ENCODE results near the gene ZFP69. TPM values are rescaled to one million over a fixed set of nuclear protein-coding genes. Genes with fewer than 3 reads are reported as not detected.
A peak's percentile ranks its signal among the peaks of the same experiment; 100 is the strongest.

Gene ZFP69
- 1 to 10 TPM; 2.6 to 3.7 (median 2.7) TPM for total RNA-seq

GRCh38 chr1:40476924-40477677 is at the start of gene ZFP69:
TSS of gene ZFP69 (plus strand) at chr1:40477290. CDS start at chr1:40479362, 2,072 bp downstream.
- peaks cover 24% of the 10 kb centered on the region for H3K36me3 Mint-ChIP-seq (ENCODE audit: insufficient read depth)
- peak; percentile 87 to 93 for ATAC-seq
- H3K27me3 Mint-ChIP-seq (ENCODE audit: low read depth): no peaks in the 10 kb centered on the region
- peak; percentile 66 for DNase-seq
- peak within 1 kb of the TSS; percentile 82 for H3K4me3 Mint-ChIP-seq
- peaks cover 19% of the 10 kb centered on the region for H3K4me1 Mint-ChIP-seq (ENCODE audit: low read depth)
- H3K9me3 Mint-ChIP-seq: peaks cover 26% of the 10 kb centered on the region

DNA sequence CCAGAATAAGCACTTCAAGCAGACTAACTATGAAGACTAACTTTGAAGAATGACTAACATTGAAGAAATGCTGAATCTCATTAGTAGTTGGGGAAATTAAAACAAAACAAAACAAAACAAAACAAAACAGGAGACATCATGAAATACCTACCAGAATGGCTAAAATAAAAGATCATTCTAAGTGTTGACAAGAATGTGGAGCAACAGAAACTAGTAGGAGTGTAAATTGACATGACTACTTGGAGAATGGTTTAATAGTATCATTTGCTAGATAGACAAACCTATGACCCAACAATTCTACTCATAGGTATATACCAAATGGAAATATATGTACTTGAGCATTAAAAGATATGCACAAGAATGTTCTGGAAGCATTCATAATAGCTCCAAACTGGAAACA is 45.7 kb upstream of the ZFP69 start:
- DNase-seq (no peak), ATAC-seq (no peak)
- no peaks in the 10 kb centered on the region for H3K4me1 Mint-ChIP-seq (ENCODE audit: low read depth)
- H3K27me3 Mint-ChIP-seq (ENCODE audit: low read depth): no peaks in the 10 kb centered on the region
- H3K36me3 Mint-ChIP-seq (ENCODE audit: insufficient read depth): no peaks in the 10 kb centered on the region
- H3K9me3 Mint-ChIP-seq: no peaks in the 10 kb centered on the region
- H3K4me3 Mint-ChIP-seq: no peak overlapping the region

GRCh38 chr1:40432644-40433390 is 44.3 kb upstream of the ZFP69 start:
- no peaks in the 10 kb centered on the region for H3K4me1 Mint-ChIP-seq (ENCODE audit: low read depth)

DNA sequence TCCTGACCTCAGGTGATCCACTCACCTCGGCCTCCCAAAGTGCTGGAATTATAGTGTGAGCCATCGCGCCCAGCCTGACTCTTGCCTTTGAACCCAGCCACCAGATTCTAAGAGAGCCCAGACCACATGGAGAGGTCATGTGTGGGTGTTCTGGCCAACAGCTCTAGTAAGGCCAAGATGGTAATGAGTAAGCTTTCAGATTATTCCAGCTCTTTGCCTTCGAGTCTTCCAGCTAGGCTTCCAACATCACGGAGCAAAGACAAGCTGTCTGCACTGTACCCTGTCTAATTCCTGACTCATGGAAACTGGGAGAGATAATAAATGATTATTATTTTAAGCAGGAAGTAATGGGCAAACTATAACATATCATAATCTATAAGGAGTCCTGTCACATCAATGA is 41.6 kb upstream of the ZFP69 start:
- ATAC-seq: no peak
- Mint-ChIP-seq H3K4me1 (ENCODE audit: low read depth) (peaks cover 3% of the 10 kb centered on the region), H3K36me3 (ENCODE audit: insufficient read depth) (no peaks in the 10 kb centered on the region), H3K9me3 (no peaks in the 10 kb centered on the region), H3K27me3 (ENCODE audit: low read depth) (no peaks in the 10 kb centered on the region), H3K4me3 (no peak overlapping the region)
- no peak for DNase-seq

More at GRCh38 chr1:40432644-40433390, 44.3 kb upstream of the ZFP69 start:
- Mint-ChIP-seq H3K27me3 (ENCODE audit: low read depth) (no peaks in the 10 kb centered on the region), H3K36me3 (ENCODE audit: insufficient read depth) (no peaks in the 10 kb centered on the region), H3K9me3 (no peaks in the 10 kb centered on the region), H3K4me3 (no peak overlapping the region)
- ATAC-seq: no peak
- DNase-seq: no peak

DNA sequence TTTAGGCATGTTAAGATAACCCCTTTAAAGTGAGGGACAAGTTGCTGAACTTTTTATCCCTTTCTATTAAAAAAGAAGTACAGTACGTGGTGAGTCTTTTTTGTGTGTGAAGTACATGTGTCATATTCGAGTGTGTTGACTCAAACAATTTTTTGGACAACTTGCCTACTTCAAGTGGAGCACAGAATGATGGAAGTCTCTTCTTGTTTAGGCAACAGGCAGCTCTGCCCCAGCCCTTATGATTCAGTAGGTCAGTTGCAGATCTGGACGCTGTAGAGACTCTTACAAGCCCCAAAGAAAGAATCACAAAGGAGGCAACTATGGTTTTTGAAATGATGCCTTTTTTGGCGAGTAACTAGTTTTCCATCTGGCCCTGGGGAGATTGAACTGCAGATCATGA is 41.2 kb upstream of the ZFP69 start:
- no peaks in the 10 kb centered on the region for H3K27me3 Mint-ChIP-seq (ENCODE audit: low read depth)
- no peaks in the 10 kb centered on the region for H3K36me3 Mint-ChIP-seq (ENCODE audit: insufficient read depth)
- DNase-seq (no peak), ATAC-seq (no peak)
- H3K4me1 Mint-ChIP-seq (ENCODE audit: low read depth): peaks cover 3% of the 10 kb centered on the region
- no peaks in the 10 kb centered on the region for H3K9me3 Mint-ChIP-seq
- H3K4me3 Mint-ChIP-seq: no peak overlapping the region

DNA sequence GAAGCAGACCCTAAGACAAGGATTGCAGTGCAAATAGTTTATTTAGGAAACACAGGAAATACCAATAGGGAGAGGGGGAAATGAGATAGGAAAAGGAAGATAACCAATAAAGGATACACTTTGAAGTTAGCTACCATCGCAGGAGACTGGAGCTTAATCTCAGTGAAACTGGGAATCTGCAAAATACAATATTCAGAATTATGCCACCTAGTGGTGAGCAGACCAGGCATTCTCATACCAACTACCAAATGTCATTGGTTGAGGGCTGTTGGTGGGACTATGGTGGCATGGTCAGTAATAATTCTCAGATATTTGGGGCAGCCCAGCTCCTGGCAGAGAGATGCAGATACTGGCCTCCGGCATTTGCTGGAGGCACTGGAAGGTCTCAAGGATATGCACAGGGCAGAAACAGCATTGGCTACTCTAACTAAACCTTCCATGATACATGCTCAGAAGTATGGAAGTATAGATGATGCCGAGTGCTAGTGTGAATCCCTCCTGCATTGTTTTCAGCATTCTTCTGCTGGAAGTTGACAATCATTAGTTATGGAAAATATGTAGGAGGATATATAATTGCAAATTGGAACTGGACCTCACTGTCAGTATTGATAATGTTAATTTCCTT is 38.6 kb upstream of the ZFP69 start:
- H3K4me1 Mint-ChIP-seq (ENCODE audit: low read depth): peaks cover 3% of the 10 kb centered on the region
- peak; percentile 10 for DNase-seq
- no peaks in the 10 kb centered on the region for H3K36me3 Mint-ChIP-seq (ENCODE audit: insufficient read depth)
- no peaks in the 10 kb centered on the region for H3K27me3 Mint-ChIP-seq (ENCODE audit: low read depth)
- H3K9me3 Mint-ChIP-seq: no peaks in the 10 kb centered on the region
- no peak overlapping the region for H3K4me3 Mint-ChIP-seq
- peak in 1 of 2 donors; percentile 38 for ATAC-seq

DNA sequence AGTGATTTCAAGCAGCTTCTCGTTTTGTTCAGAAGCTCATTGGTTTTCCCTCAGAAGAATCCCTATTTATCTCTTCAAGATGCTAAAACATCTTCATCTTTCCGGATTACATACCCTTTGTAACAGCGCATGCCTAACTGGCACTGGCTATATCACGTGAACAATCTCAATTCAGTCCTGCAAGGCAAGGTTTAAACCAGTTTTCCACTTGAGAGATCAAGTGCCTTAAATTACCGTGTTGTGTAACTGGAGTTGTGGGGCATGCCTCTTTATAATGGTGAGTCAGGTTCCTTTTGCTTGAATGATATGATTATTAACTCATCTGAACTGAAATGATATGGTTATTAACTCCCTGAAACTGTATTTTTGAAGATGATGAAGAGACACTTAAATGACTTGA is 37.8 kb upstream of the ZFP69 start:
- H3K9me3 Mint-ChIP-seq: no peaks in the 10 kb centered on the region

DNA sequence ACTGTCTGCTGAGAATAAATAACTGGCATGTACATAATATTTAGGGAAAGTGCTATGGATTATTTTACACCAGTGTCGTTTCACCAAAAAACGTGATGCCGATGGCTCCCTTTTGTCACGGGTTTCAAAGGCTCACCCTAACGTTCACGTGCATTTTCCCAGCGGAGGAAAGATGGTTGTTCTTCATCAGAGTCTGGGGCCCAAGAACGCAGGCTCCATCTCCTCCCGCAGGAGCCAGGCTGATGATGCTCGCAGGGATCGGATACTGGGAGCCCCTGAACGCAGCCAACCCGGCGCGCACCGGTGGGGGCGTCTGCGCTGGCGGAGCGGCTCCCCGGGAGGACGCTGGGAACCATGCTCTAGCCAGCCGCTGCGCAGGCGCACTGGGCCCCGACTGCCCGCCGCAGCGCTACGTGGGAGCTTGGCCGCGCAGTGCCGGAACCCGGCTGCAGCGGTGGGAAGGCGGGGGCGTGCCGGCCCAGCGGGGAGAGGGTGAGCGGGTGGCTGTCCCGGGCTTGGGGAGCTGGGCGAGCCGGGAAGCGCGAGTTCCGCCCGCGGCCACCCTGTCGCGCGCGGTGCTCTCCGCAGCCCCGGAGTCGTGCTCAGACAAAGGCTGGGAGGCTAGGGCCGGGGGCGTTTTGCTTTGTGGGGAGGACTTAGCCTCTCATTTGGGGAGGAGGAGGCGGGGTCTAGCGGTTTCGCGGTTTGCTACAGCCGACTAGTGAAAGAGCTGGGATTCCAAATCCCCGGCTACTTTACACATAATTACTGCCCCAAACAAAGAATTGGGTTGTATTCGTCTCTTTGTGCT is 27.2 kb upstream of the ZFP69 start, which contains the start of gene ZFP69B:
Gene ZFP69B, plus strand, starts transcription at position 793 of the 811 bp plus-strand sequence. CDS start 486 bp downstream, outside the sequence.
- H3K27me3 Mint-ChIP-seq (ENCODE audit: low read depth): no peaks in the 10 kb centered on the region
- peak within 1 kb of the TSS; percentile 87 for H3K4me3 Mint-ChIP-seq
- DNase-seq: peak; percentile 86
- peaks cover 34% of the 10 kb centered on the region for H3K4me1 Mint-ChIP-seq (ENCODE audit: low read depth)
- H3K36me3 Mint-ChIP-seq (ENCODE audit: insufficient read depth): peaks cover 28% of the 10 kb centered on the region
- ATAC-seq: peak; percentile 64 to 70
- peaks cover 46% of the 10 kb centered on the region for H3K9me3 Mint-ChIP-seq

More for the DNA sequence above, 37.8 kb upstream of the ZFP69 start:
- DNase-seq: no peak
- H3K36me3 Mint-ChIP-seq (ENCODE audit: insufficient read depth): no peaks in the 10 kb centered on the region
- no peaks in the 10 kb centered on the region for H3K27me3 Mint-ChIP-seq (ENCODE audit: low read depth)
- H3K4me3 Mint-ChIP-seq: no peak overlapping the region
- H3K4me1 Mint-ChIP-seq (ENCODE audit: low read depth): peaks cover 3% of the 10 kb centered on the region
- no peak for ATAC-seq

- DNase-seq (peak; percentile 85), ATAC-seq (peak; percentile 86 to 87)
- Mint-ChIP-seq H3K36me3 (ENCODE audit: insufficient read depth) (peaks cover 31% of the 10 kb centered on the region), H3K27me3 (ENCODE audit: low read depth) (no peaks in the 10 kb centered on the region), H3K4me3 (peak overlapping the region; percentile 87), H3K9me3 (peaks cover 48% of the 10 kb centered on the region), H3K4me1 (ENCODE audit: low read depth) (peaks cover 36% of the 10 kb centered on the region)
Measured at GRCh38 chr1:40450495-40451237, 26.4 kb upstream of the ZFP69 start.

DNA sequence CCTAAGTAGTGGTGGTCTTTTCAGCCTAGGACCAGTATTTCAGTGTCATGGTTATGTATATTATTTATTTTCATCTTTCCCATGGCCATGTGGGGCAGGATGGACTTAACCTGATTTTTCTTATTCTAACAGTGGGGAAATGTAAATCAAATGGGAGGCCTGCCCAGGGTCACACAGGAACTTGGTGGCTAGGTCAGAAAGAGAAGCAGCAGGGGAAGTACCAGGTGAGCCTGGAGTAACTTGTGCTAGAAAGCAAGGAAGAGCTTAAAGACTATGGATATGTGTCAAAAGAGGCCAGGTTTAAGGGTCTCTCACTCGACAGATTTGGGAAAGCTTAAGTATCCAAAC is 25.9 kb upstream of the ZFP69 start:
- Mint-ChIP-seq H3K36me3 (ENCODE audit: insufficient read depth) (peaks cover 37% of the 10 kb centered on the region), H3K4me1 (ENCODE audit: low read depth) (peaks cover 36% of the 10 kb centered on the region), H3K27me3 (ENCODE audit: low read depth) (no peaks in the 10 kb centered on the region), H3K4me3 (peak overlapping the region; percentile 87), H3K9me3 (peaks cover 49% of the 10 kb centered on the region)
- no peak for DNase-seq
- ATAC-seq: peak in 1 of 2 donors; percentile 20

DNA sequence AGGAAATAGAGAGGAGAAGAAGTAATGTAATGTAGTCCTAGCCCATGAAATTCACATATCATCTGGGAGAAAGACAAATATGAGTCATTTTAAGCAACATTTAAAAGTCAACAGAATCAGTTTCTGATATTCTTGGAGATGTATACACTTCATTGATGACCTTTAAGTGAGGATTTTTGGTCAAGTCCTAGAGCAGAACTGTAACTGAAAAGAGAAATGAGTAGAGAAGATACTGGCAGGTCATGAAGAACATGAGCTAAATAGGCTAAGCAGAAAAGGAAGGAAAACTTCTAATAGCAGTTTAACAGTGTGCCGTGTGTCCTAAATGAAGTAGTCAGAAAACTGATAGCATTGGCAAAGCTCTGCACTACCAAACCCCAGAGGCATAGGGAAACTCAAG is 22.2 kb upstream of the ZFP69 start:
- peaks cover 27% of the 10 kb centered on the region for H3K4me1 Mint-ChIP-seq (ENCODE audit: low read depth)
- H3K36me3 Mint-ChIP-seq (ENCODE audit: insufficient read depth): peaks cover 72% of the 10 kb centered on the region
- DNase-seq (no peak), ATAC-seq (no peak)
- H3K27me3 Mint-ChIP-seq (ENCODE audit: low read depth): no peaks in the 10 kb centered on the region
- H3K4me3 Mint-ChIP-seq: no peak overlapping the region
- H3K9me3 Mint-ChIP-seq: peaks cover 78% of the 10 kb centered on the region

GRCh38 chr1:40462956-40463590 is 14.0 kb upstream of the ZFP69 start:
- ATAC-seq: no peak
- H3K36me3 Mint-ChIP-seq (ENCODE audit: insufficient read depth): peaks cover 64% of the 10 kb centered on the region
- H3K27me3 Mint-ChIP-seq (ENCODE audit: low read depth): no peaks in the 10 kb centered on the region
- DNase-seq: no peak
- H3K4me1 Mint-ChIP-seq (ENCODE audit: low read depth): no peaks in the 10 kb centered on the region
- H3K9me3 Mint-ChIP-seq: peaks cover 68% of the 10 kb centered on the region
- H3K4me3 Mint-ChIP-seq: no peak overlapping the region

GRCh38 chr1:40469327-40469726 is 7.8 kb upstream of the ZFP69 start:
- Mint-ChIP-seq H3K4me3 (no peak overlapping the region), H3K36me3 (ENCODE audit: insufficient read depth) (peaks cover 36% of the 10 kb centered on the region), H3K9me3 (peaks cover 71% of the 10 kb centered on the region), H3K27me3 (ENCODE audit: low read depth) (no peaks in the 10 kb centered on the region), H3K4me1 (ENCODE audit: low read depth) (no peaks in the 10 kb centered on the region)
- DNase-seq (no peak), ATAC-seq (no peak)

All from activated T-cell treated with anti-CD3 and anti-CD28 coated beads, Interleukin-2, amount 50 U/mL, for 4 hours (primary cell).